ENCODE measurements around the gene ZMYM4.

- no peak for TF ChIP-seq POLR2AphosphoS5 (IDR thresholded peaks at IDR 0.05; ENCODE audit: low read depth, low read length)
- TF ChIP-seq TAF1 (IDR thresholded peaks at IDR 0.05; ENCODE audit: borderline replicate concordance, insufficient read depth, low read length) = no peak
- TF ChIP-seq, protein P1, sequence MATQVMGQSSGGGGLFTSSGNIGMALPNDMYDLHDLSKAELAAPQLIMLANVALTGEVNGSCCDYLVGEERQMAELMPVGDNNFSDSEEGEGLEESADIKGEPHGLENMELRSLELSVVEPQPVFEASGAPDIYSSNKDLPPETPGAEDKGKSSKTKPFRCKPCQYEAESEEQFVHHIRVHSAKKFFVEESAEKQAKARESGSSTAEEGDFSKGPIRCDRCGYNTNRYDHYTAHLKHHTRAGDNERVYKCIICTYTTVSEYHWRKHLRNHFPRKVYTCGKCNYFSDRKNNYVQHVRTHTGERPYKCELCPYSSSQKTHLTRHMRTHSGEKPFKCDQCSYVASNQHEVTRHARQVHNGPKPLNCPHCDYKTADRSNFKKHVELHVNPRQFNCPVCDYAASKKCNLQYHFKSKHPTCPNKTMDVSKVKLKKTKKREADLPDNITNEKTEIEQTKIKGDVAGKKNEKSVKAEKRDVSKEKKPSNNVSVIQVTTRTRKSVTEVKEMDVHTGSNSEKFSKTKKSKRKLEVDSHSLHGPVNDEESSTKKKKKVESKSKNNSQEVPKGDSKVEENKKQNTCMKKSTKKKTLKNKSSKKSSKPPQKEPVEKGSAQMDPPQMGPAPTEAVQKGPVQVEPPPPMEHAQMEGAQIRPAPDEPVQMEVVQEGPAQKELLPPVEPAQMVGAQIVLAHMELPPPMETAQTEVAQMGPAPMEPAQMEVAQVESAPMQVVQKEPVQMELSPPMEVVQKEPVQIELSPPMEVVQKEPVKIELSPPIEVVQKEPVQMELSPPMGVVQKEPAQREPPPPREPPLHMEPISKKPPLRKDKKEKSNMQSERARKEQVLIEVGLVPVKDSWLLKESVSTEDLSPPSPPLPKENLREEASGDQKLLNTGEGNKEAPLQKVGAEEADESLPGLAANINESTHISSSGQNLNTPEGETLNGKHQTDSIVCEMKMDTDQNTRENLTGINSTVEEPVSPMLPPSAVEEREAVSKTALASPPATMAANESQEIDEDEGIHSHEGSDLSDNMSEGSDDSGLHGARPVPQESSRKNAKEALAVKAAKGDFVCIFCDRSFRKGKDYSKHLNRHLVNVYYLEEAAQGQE (IDR thresholded peaks at IDR 0.05; ENCODE audit: insufficient read depth in 1 of 2, low read depth in 2 of 2, low read length in 2 of 2) = no peak
- TF ChIP-seq SIN3A (IDR thresholded peaks at IDR 0.05; ENCODE audit: borderline replicate concordance, insufficient read depth, low read length) = no peak
Observed at GRCh38 chr1:35287807-35288640, 19.5 kb downstream of the ZMYM4 start.
